GM19397 (cell line): Measurements from ENCODE around the gene FBXW2.

Experiments
- ATAC-seq: cut with Tn5 transposase; IDR thresholded peaks from one replicate; pipeline ENCODE4 v1.9.1; 2021; ENCODE audit warnings: mild to moderate bottlenecking, moderate library complexity; ENCODE audit not compliant: unreplicated experiment

The FBXW2 gene

GRCh38 chr9:120745278-120745677 is 47.9 kb downstream of the FBXW2 start:
- ATAC-seq: no peak

GRCh38 chr9:120742951-120743416 is 50.2 kb downstream of the FBXW2 start:
- ATAC-seq: no peak

GRCh38 chr9:120741701-120742100 is 51.5 kb downstream of the FBXW2 start:
- ATAC-seq: no peak

- ATAC-seq: no peak
These were observed 52.0 kb downstream of the FBXW2 start for GRCh38 chr9:120741191-120741590.

GRCh38 chr9:120740132-120740531 is 53.1 kb downstream of the FBXW2 start:
- no peak for ATAC-seq

- ATAC-seq: no peak
These were observed 55.6 kb downstream of the FBXW2 start for GRCh38 chr9:120737416-120738165.

- ATAC-seq: no peak
These were observed 56.3 kb downstream of the FBXW2 start for GRCh38 chr9:120736881-120737280.

GRCh38 chr9:120735415-120736126 is 57.6 kb downstream of the FBXW2 start:
- no peak for ATAC-seq

- no peak for ATAC-seq
These were observed 58.4 kb downstream of the FBXW2 start for GRCh38 chr9:120734607-120735410.

GRCh38 chr9:120733190-120733589 is 60.0 kb downstream of the FBXW2 start:
- ATAC-seq: no peak

- ATAC-seq: peak; percentile 54
These were observed 62.3 kb downstream of the FBXW2 start for GRCh38 chr9:120730654-120731514.

GRCh38 chr9:120729791-120730241 is 63.4 kb downstream of the FBXW2 start:
- no peak for ATAC-seq

GRCh38 chr9:120726484-120726883 is 66.7 kb downstream of the FBXW2 start:
- ATAC-seq: no peak

- no peak for ATAC-seq
These were observed 67.3 kb downstream of the FBXW2 start for GRCh38 chr9:120725907-120726306.

GRCh38 chr9:120724757-120725400 is 68.3 kb downstream of the FBXW2 start:
- no peak for ATAC-seq

GRCh38 chr9:120723565-120723964 is 69.7 kb downstream of the FBXW2 start:
- no peak for ATAC-seq

- ATAC-seq: no peak
These were observed 72.8 kb downstream of the FBXW2 start for GRCh38 chr9:120720404-120720803.

- no peak for ATAC-seq
These were observed 74.9 kb downstream of the FBXW2 start for GRCh38 chr9:120718316-120718715.

- ATAC-seq: no peak
These were observed 76.0 kb downstream of the FBXW2 start for GRCh38 chr9:120717176-120717575.

- no peak for ATAC-seq
These were observed 76.7 kb downstream of the FBXW2 start for GRCh38 chr9:120716483-120716882.
